ENCODE results near the gene UBASH3B.
"Not testable (repeated sequence)": the region's sequence is repeated elsewhere in the genome, so short reads cannot be mapped to it uniquely, and the experiment has no call there.

Gene UBASH3B

GRCh38 chr11:122852074-122852795, 196.7 kb downstream of the UBASH3B start:
- DNase-seq (ENCODE audit: low spot score), result peak; percentile 44

GRCh38 chr11:122852796-122853160, 197.3 kb downstream of the UBASH3B start:
- no peak for DNase-seq (ENCODE audit: low spot score)

- no peak for DNase-seq (ENCODE audit: low spot score)
Measured at GRCh38 chr11:122853261-122853660, 197.7 kb downstream of the UBASH3B start.

DNA sequence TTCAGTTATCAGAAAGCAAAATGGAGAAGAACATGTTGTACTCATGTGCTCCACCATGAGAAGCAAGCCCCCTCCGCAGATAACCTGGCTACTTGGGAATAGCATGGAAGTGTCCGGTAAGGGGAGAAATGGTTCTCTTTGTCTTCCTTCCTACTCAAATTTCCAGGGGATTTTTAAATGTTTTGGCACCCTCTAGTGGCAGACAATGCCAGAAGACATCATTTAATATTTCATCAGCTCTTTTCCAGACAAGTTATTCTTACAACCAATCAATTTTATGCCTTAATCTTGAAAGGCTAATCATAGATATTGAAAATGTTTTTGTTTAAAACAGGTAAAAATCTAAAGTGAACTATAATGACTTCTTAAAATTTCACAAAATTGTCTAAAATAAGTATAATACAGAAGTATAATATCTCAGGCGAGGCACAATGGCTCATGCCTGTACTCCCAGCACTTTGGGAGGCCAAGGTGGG, 198.5 kb downstream of the UBASH3B start:
- DNase-seq (ENCODE audit: low spot score), result peak; percentile 73

GRCh38 chr11:122861631-122862030, 206.1 kb downstream of the UBASH3B start:
- DNase-seq (ENCODE audit: low spot score), result no peak

GRCh38 chr11:122862091-122862490, 206.6 kb downstream of the UBASH3B start:
- no peak for DNase-seq (ENCODE audit: low spot score)

DNA sequence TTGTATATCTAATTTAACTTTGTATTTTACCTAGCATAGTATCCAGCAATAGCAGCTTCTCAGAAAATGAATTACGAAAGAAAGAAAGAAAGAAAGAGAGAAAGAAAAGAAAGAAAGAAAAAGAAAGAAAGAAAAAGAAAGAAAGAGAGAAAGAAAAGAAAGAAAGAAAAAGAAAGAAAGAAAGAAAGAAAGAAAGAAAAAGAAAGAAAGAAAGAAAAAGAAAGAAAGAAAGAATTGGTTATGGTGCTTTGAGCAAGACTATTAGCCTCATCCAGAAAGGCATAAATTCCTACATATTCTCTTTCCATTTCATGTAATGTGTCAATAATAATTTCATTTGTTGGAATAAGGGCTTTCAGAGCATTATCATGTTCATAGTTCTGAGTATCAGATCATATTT, 207.6 kb downstream of the UBASH3B start:
- DNase-seq (ENCODE audit: low spot score), result not testable (repeated sequence)

DNA sequence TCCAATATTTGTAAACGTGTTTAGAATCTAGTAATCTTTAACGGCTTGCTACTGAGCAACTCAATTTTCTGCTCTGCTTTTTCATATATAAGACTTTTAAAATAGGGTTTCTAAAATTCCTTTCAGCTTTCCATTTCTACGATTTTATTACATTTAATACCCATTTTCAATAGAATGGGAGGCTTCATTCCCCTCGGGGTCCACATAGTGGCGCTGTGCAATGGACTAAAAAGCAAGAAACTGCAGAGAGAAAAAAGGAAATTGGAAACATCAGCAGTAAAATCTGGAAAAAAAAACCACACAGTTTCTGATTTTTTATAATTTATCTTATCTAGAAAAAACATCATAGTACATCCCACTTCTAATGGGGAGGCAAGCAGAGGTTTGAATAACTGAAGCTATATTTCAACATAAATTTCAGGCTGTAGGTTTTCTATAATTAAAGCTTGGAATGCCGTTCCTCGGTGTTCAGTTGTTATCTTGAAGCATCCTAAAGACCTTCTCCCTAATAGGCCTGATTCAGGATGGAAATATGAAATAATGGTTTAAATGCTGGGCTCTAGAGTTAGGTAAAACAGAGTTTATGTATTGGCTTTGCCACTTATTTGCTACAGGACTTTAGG, 208.3 kb downstream of the UBASH3B start:
- DNase-seq (ENCODE audit: low spot score), result peak; percentile 37

Data from activated CD4-positive, alpha-beta T cell treated with anti-CD3 and anti-CD28 coated beads, Interleukin-2, Interleukin-4, amounts not matched to agents 100 ng/mL and 50 ng/mL, durations not matched to agents 16 hours and 8 hours (primary cell).